Fibroblast of skin of back (primary cell): ENCODE data around the gene SLC35G2.
"Not testable (repeated sequence)": the region's sequence is repeated elsewhere in the genome, so short reads cannot be mapped to it uniquely, and the experiment has no call there.

Experiments
- DNase-seq: peaks from one replicate; pipeline ENCODE4 v3.0.0-alpha.2; 2013

Gene SLC35G2

DNA sequence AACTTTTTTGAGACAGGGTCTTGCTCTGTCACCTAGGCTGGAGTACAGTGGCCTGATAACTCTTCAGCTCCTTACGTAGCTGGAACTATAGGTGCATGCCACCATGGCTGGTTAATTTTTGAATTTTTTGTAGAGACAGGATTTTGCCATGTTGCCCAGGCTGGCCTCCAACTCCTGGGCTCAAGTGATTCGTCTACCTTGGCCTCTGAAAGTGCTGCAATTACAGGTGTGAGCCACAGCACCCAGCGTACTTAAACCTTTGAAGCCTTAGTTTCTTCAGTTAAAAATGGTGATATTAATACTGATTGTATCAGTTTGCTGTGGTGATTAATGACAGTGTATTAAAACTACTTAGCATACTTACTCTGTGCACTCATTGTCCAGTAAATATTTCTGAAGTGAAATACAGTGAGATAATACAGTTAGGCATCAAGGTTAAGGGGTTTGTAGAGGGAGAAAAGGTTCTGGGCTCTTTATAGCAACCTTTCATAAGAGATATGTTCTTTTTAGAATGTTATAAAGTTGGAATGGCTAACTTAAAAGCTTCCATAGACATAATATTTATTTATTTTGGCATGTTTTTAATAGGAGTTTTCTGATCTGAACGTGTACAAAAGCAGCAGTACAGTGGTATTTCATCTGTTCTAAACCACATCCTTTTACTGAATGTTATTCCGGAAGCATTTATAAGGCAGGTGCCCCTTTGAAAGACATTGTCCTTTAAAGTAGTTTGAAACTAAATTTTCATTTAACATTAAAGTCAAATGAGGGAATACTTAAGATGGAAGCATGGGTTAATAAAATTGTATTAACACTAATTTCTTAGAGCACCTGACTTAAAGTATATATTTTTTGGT is 66.7 kb downstream of the SLC35G2 start:
- DNase-seq: no peak

DNA sequence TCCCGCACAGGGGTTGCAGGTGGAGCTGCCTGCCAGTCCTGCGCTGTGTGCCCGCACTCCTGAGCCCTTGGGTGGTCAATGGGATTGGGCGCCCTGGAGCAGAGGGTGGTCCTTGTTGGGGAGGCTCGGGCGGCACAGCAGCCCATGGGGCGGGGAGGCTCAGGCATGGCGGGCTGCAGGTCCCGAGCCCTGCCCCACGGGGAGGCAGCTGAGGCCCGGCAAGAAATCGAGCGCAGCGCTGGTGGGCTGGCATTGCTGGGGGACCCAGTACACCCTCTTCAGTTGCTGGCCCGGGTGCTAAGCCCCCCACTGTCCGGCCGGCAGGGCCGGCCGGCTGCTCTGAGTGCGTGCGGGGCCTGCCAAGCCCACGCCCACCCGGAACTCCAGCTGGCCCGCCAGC is 71.0 kb downstream of the SLC35G2 start:
- no peak for DNase-seq

DNA sequence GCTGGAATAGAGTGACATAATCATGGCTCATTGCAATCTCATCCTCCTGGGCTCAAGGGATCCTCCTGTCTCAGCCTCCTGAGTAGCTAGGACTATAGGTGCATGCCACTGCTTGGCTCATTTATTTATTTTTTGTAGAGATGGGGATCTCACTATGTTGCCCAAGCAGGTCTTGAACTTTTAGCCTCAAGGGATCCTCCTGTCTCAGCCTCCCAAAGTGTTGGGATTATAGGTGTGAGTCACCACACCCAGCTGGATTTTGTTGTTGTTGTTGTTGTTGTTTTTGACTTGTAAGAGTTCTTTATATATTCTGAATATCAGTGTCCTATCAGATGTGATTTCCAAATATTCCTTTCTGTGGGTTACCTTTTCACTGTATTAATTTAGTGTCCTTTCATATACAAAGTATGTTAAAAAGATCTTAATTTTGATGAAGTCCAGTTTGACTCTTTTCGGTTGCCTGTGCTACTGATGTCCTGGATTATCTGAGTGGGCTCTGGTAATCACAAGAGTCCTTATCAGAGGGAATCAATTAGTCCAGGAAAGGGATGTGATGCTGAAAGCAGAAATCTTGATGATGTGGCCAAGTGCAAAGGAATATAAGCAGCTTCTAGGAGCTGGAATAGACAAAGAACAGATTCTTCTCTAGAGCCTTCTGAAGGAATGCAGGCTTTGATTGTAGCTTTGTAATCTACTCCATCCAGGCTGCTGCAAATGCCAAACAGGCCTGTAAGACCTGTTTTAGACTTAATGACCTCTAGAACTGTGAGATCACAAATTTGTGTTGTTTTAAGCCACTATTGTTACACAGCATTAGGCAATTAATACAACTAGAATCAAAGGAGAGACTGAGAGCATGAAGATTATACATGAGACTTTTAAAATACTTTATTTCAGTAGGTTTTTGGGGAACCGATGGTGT is 73.3 kb downstream of the SLC35G2 start:
- no peak for DNase-seq

DNA sequence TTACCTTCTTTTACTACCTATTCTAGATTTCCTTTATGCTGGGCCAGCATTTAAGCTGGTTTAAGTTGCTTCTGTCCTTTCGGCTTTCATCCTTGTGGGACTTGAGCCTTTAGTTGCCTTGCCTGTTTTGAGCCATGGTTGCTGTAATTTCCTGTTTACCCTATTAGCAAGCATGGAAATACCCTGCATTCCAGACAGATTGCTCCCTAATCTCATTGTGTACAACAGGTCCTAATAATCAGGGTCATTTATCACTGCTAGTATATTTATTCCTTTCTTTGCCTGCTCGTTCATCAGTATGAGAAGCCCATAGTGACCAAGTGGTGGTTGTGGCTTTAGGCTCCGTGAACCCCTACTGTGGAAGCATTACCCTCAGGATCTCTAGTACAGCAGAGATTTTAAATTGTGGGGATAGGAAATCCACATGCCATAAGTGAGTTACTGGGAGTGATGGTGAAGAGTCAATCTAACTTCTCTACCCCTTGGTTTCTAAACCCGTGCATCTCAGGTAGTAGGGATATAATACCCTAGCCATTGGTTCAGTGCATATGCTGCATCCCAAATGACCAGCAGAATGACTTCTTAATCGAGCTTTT is 75.0 kb downstream of the SLC35G2 start:
- DNase-seq: peak; percentile 28

DNA sequence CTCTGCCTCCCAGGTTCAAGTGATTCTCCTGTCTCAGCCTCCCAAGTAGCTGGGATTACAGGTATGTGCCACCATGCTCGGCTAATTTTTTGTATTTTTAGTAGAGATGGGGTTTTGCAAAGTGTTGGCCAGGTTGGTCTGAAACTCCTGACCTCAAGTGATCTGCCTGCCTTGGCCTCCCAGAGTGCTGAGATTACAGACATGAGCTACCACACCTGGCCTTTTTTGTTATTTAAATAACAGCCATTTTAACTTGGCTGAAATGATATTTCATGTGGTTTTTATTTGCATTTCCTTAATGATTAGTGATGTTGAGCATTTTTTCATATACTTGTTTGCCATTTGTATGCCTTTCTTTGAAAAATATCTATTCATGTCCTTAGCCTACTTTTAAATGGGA is 78.2 kb downstream of the SLC35G2 start:
- DNase-seq: not testable (repeated sequence)

DNA sequence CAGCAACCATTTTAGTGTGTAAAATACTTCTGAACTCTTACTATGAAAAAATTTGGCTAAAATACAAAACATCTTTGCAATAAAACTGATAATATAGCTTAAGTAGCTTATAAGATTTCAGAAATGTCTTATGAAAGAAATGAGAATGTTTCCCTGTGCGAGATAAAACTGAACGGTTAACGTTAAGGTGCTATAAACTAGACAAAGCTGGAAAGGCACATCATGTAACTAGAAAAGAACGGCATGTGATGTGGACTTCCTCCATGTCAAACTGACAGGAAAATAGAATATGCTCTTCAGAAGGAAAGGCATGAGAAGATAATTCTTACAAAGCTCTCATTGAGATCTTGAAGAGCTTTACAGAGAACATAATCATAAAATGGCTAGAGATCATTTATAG is 79.6 kb downstream of the SLC35G2 start:
- no peak for DNase-seq

DNA sequence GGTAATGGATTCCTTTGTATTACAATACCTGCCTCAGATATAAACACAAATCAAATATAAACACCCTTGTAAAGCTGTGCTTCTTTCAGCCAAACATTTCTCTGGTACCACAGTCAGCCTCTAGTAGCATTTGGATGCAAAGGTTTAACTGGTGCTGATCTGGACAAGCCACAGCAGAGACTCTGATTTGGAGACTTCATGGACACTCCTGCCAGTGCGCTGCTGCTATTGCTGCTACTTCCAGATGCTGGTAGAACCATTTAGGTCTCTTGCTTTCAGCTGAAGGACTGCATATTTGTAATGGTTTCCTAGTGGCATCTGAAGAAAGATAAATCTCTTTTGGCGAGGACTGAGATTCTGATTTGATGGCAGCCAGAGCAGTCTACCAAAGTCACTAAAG is 80.0 kb downstream of the SLC35G2 start:
- DNase-seq: no peak

DNA sequence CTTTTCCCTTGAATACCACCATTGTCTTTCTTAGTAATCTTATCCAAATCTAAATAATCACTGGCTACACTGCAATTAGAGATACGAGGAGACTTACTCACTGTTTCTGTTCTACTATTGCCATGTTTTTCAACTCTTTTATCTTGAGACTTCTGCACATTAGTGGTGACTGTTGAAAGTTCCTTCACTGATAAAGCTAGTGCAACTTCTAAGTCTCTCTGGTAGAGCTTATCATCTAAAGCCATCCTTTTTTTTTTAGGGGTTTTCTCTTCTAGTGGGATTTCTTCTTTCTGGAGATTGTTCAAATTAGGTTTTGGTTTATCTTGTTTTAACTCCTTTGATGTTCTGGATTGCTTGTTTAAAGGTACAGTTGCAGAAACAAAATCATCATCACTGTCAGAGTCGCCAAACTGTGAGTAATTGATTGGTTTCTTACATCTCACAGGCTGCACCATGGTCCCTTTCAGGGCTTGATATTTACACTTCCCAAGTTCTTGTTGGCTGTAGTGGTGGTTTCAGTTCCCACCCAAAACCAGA is 80.8 kb downstream of the SLC35G2 start:
- DNase-seq: no peak

DNA sequence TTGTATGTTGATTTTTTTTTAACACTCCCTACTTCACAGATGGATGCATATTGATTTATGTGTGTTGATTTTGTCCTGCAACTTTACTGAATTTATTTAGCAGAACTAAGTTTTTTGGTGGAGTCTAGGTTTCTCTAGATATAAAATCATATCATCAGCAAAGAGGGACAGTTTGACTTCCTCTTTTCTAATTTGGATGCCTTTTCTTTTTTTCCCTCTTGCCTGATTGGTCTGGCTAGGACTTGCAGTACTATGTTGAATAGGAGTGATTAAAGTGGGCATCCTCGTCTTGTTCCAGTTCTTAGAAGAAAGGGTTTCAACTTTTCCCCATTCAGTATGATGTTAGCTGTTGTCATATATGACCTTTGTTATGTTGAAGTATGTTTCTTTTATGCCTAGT is 81.8 kb downstream of the SLC35G2 start:
- DNase-seq: not testable (repeated sequence)

DNA sequence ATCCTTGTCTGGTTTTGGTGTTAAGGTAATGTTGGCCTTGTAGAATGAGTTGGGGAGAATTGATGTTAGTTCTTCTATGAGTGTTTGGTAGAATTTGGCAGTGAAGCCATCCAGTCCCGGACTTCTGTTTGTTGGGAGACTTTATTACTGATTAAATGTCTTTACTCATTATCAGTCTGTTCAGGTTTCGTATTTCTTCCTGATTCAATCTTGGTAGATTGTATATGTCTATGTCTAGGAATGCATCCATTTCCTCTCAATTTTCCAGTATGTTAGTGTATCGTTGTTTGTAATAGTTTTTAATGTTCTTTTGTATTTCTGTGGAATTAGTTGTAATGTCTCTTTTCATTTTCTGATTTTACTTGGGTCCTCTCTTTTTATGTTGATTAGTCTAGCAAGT is 82.5 kb downstream of the SLC35G2 start:
- DNase-seq: no peak

DNA sequence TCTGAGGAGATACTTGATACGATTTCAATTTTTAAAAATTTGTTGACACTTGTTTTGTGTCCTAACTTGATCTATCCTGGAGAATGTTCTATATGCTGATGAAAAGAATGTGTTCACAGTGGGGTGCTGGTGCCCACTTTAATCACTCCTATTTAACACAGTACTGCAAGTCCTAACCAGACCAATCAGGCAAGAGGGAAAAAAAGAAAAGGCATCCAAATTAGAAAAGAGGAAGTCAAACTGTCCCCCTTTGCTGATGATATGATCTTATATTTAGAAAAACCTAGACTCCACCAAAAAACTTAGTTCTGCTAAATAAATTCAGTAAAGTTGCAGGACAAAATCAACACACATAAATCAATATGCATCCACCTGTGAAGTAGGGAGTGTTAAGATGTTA is 83.6 kb downstream of the SLC35G2 start:
- DNase-seq: not testable (repeated sequence)

DNA sequence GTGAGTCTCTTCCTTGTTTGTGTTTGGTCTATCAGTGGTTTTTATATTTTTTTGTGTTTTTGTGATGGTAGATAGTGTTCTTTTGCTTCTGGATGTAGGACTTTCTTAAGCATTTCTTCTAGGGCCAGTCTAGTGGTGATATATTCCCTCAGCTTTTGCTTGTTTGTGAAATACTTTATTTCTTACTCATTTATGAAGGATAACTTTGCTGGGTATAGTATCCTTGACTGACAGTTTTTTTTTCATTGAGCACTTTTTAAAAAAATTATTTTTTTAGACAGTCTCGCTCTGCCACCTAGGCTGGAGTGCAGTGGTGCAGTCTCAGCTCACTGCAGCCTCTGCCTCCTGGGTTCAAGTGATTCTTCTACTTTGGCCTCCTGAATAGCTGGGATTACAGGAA is 85.0 kb downstream of the SLC35G2 start:
- DNase-seq: no peak

DNA sequence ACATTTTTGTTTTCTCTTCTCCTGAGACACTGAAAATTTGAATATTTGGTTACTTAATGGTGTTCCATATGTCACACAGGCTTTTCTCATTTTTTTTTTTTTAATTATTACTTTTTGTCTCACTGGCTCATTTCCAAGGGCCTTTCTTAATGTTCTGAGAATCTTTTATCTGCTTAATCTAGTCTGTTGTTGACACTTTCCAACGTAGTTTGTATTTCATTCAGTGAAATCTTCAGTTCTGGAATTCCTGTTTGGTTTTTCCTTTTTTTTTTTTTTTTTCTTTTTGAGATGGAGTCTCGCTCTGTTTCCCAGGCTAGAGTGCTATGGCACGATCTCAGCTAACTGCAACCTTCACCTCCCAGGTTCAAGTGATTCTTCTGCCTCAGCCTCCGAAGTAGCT is 85.8 kb downstream of the SLC35G2 start:
- no peak for DNase-seq
